Measurements from ENCODE around the gene PCDHGB1.
"Not testable (repeated sequence)": the region's sequence is repeated elsewhere in the genome, so short reads cannot be mapped to it uniquely, and the experiment has no call there.

Gene PCDHGB1

DNA sequence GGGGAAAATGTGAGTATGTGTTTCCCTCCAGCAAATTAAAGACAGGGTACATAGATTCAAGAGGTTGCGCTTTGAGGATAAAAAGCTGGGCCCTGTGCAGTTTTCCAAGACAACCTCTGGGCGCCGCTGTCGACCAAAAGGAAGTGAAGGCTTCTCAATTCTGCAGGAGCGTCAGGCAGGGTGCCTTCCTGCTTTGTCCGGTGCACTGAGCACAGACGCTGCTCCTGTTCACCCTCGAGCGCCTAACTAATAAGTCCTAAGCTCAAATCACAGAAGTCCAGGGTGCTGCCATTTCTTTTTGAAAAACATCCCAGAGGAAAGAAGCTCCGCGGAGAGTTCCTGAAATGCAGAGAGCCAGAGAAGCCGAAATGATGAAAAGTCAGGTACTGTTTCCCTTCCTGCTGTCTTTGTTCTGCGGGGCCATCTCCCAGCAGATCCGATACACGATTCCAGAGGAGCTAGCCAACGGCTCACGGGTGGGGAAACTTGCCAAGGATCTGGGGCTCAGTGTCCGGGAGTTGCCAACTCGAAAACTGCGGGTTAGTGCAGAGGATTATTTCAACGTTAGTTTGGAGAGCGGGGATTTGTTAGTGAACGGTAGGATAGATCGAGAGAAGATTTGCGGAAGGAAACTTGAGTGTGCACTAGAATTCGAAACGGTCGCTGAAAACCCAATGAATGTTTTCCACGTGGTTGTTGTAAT is at the start of gene PCDHGB1:
Gene PCDHGB1, plus strand, starts transcription at position 183 of the 703 bp plus-strand sequence. Its CDS starts 162 bp downstream, at position 345.
- DNase-seq: peak; percentile 72

GRCh38 chr5:141303756-141304155 is 46.1 kb upstream of the PCDHGB1 start, which contains the start of gene SLC25A2:
Gene SLC25A2 (minus strand): TSS chr5:141304049. CDS start chr5:141303865, 184 bp downstream.
- DNase-seq: no peak

DNA sequence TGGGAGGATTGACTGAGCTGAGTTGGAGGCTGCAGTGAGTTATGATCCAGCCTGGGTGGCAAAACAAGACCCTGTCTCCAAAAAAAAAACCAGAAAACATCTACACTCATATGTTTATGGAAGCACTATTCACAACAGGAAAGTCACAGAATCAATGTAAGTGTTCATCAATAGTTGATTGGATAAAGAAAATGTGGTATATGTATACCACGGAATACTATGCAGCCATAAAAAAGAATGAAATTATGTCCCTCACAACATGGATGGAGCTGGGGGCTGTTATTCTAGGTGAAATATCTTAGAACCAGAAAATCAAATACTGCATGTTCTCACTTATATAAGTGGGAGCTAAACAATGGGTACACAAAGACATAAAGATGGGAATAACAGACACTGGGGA is 43.3 kb upstream of the PCDHGB1 start:
- DNase-seq: no peak

DNA sequence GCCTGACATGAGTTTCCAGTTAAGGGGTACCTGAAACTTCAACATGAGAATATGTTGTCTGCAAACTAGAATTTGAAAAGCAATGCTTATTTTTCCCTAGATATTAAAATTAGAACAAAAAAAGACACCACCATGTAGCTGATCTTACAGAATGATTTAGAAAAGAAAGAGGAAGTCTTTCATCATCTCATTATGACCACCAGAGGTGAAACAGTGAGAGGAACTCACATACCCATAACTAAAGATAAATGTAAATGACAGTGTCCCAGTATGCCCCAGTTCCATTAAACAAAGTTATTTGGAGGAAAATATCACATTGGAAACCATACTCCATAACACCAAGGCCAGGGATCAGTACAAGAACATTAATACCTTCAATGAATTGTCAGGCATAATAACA is 36.2 kb upstream of the PCDHGB1 start:
- DNase-seq: no peak

DNA sequence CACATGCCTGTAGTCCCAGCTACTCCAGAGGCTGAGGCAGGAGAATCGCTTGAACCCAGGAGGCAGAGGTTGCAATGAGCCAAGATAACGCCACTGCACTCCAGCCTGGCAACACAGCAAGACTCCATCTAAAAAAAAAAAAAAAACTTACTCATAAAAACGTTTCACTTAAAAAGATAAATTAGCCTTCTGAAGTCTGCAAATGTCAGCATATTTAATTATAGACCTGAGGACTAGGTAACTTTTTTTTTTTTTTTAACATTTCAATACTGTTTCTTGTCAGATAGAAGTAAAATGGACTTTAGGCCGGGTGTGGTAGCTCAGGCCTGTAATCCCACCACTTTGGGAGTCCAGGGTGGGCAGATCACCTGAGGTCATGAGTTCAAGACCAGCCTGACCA is 32.9 kb upstream of the PCDHGB1 start:
- not testable (repeated sequence) for DNase-seq

- DNase-seq: no peak
Observed at GRCh38 chr5:141319202-141319601, 30.7 kb upstream of the PCDHGB1 start.

- no peak for DNase-seq
Observed at GRCh38 chr5:141319699-141320098, 30.2 kb upstream of the PCDHGB1 start.

DNA sequence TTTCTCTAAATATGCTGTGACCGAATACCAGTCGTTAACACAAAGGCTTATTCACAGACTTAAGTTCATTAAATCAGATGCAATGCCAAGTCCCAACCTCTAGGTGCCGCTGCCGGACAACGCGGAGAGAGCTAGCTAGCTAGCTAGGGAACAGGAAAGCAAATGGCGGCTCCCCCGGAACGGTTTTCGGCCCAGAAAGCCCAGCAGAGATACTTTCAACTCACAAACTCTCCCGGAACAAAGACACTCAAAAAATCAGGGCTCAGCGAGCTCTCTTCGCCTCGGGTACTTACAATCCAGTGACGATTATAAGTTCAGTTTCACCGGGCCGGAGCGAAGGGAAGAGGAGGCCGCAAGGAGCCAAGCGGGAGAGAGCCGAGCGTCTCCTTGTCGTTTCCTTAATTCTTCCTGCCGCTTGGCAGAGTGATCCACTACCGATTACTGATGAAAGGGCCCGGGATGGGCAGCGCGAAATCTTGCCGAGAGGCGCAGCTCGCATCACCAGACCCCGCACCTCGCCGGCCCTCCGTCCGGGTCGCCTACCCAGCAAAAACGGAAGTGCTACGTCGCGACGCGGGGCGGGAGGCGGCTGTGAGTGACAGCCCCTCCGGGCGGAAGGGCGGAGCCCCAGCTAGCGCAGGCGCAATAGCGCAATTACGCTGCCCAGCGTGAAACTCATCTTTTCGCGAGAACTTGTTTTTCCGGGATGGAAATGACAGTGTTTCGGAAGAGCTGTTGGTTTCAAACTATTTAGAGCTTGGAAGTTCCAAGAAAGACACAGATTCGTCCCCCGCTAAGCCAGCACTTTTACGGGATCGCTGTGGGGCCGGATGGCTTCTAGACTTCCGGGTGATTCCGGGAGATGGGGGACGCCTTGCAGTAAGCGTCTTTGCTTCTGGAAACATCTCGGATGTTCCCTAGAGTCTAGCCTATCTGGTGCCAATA is 29.4 kb upstream of the PCDHGB1 start, which contains the start of gene TAF7:
Gene TAF7, minus strand, starts transcription at position 560 of the 945 bp plus-strand sequence. CDS start 740 bp downstream, outside the sequence.
- peak; percentile 97 for DNase-seq

DNA sequence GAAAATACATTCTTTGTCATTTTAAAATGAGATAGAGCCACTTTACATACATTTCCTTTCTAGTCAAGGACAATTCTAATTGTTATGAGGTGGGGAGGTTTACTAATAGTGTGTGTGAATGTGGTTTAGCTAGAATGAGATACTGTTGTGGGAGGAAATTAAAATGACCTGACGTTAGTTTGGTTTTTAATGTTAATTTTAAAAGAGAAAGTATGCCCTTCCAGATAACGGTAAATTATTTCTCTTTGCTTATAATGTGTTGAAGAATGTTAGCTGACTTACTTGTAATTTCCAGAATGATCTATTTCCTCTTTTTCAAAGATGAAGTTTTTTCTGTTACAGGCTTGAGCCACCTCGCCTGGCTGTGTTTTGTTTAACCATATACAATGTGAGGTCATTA is 27.6 kb upstream of the PCDHGB1 start:
- no peak for DNase-seq

GRCh38 chr5:141326088-141326854 is 23.6 kb upstream of the PCDHGB1 start:
- peak; percentile 90 for DNase-seq

DNA sequence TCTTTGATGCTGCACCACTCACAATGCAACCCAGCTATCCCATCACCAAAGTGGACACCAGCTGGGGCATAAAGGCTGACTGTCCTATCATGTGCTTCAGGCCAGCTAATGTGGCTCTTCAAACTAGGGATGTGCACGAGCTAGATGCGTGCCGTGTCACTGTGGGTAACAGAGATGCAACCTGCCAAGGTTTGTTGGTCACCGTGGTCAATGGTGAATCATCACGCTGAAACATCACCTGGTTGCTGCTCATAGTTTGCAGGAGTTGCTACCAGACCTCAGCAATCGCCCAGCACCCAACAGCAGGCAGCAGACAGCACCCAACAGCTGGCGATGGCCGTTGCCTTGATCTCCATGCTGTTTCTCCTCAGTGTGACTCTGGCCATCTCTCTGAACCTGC is 21.7 kb upstream of the PCDHGB1 start:
- no peak for DNase-seq

- peak; percentile 70 for DNase-seq
Observed at GRCh38 chr5:141330299-141331080, 19.4 kb upstream of the PCDHGB1 start, which contains the start of gene PCDHGA1. Gene PCDHGA1 (plus strand): TSS chr5:141330514.

DNA sequence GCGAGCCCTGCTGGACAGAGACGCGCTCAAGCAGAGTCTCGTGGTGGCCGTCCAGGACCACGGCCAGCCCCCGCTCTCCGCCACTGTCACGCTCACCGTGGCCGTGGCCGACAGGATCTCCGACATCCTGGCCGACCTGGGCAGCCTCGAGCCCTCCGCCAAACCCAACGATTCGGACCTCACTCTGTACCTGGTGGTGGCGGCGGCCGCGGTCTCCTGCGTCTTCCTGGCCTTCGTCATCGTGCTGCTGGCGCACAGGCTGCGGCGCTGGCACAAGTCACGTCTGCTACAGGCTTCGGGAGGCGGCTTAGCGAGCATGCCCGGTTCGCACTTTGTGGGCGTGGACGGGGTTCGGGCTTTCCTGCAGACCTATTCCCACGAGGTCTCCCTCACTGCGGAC is 17.3 kb upstream of the PCDHGB1 start:
- DNase-seq: not testable (repeated sequence)

GRCh38 chr5:141338538-141339306 is 11.2 kb upstream of the PCDHGB1 start, which contains the start of gene PCDHGA2:
Gene PCDHGA2 (plus strand): TSS chr5:141338760.
- no peak for DNase-seq

DNA sequence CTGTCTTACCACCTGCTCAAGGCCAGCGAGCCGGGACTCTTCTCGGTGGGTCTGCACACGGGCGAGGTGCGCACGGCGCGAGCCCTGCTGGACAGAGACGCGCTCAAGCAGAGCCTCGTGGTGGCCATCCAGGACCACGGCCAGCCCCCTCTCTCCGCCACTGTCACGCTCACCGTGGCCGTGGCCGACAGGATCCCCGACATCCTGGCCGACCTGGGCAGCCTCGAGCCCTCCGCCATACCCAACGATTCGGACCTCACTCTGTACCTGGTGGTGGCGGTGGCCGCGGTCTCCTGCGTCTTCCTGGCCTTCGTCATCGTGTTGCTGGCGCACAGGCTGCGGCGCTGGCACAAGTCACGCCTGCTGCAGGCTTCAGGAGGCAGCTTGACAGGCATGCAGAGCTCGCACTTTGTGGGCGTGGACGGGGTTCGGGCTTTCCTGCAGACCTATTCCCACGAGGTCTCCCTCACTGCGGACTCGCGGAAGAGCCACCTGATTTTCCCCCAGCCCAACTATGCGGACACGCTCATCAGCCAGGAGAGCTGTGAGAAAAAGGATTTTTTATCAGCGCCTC is 9.0 kb upstream of the PCDHGB1 start:
- DNase-seq: not testable (repeated sequence)

DNA sequence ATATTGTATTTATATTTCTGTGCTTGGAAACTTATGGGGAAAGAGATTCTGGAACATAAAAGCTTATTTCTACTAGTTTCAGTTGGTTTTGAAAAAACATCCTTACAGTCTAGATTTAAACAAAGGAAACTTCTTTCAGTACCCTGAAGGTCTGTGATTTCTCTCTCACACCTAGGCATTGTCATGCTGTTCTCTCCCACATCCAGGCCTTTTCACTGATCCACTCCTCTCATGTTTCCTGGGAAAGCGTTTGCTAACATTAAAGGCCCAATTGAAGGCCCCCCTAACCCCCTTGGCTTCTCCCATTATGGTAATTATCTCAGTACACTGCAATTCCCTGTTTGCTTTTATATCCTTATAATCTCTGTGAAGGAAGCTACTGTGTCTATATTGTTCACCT is 7.1 kb upstream of the PCDHGB1 start:
- no peak for DNase-seq

DNA sequence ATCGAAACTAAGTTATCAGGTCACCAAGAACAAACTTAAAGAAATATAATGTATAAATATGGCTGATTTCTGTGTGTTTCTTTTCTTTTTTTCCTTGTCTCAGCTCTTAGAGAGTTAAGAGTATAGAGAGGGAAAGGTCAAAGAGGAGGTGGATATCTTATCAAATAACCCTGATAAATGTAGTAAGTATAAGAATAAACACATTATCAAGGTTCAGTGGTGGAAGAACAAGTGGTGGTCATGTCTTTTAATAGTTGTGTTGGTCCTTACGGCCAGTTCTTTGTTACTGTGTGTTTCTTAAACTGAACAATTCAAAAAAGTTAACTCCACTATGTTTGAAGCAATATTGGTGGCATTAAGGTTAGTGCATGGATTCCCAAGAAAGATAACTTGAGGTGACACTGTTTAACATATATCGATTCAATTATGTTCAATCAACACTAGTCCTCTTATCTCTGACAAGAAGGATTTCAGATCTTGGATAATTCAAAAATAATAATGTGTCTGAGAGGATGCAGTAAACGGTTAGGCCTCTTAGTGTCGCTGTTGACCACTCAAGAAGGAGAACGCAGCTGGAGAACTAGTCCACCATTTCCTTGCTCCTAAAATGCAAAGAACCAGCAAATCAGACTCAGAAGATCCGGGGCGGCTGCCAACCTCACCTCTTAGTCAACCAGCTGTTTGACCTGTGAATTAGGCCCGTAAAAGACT is 6.5 kb upstream of the PCDHGB1 start, which contains the start of gene PCDHGA3:
Gene PCDHGA3, plus strand, starts transcription at position 588 of the 711 bp plus-strand sequence. CDS start 205 bp downstream, outside the sequence.
- no peak for DNase-seq

DNA sequence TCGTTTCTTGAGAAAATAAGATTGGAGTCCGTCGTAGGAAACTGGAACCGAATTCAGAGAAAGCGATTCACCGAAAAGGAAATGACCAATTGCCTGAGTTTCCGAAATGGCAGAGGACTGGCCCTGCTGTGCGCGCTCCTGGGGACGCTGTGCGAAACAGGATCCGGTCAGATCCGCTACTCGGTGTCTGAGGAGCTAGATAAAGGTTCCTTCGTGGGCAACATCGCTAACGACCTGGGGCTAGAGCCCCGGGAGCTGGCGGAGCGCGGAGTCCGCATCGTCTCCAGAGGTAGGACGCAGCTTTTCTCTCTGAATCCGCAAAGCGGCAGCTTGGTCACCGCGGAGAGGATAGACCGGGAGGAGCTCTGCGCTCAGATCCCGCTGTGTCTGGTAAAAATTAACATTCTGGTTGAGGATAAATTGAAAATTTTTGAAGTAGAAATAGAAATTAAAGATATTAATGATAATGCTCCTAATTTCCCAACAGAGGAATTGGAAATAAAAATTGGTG is 5.9 kb upstream of the PCDHGB1 start:
- DNase-seq: no peak

- no peak for DNase-seq
Observed at GRCh38 chr5:141345327-141345726, 4.6 kb upstream of the PCDHGB1 start.

GRCh38 chr5:141346017-141346416 is 3.9 kb upstream of the PCDHGB1 start:
- DNase-seq: not testable (repeated sequence)
